C4-2B (cell line): ENCODE results near the gene CPTP.

Experiments used
- CTCF ChIP-seq: fragments of 450-650 bp; conservative IDR thresholded peaks from 2 replicates; pipeline ENCODE4 v1.5.1; 2017; ENCODE audit warnings: mild to moderate bottlenecking
- ZFX ChIP-seq: fragments of 450-650 bp; IDR thresholded peaks from 2 replicates; pipeline ENCODE4 v1.6.1; 2017

GRCh38 chr1:1299686-1300351 lies 24.8 kb upstream of the CPTP start:
- peak; percentile 53 for TF ChIP-seq CTCF
- no peak for TF ChIP-seq ZFX
